Activated T-cell treated with anti-CD3 and anti-CD28 coated beads for 4 hours (primary cell): ENCODE results near the gene IL4R.
"Not testable (repeated sequence)": the region's sequence is repeated elsewhere in the genome, so short reads cannot be mapped to it uniquely, and the experiment has no call there.

Experiments used
- DNase-seq: peaks from one replicate; pipeline ENCODE4 v3.0.0-alpha.2; 2020

The IL4R gene

DNA sequence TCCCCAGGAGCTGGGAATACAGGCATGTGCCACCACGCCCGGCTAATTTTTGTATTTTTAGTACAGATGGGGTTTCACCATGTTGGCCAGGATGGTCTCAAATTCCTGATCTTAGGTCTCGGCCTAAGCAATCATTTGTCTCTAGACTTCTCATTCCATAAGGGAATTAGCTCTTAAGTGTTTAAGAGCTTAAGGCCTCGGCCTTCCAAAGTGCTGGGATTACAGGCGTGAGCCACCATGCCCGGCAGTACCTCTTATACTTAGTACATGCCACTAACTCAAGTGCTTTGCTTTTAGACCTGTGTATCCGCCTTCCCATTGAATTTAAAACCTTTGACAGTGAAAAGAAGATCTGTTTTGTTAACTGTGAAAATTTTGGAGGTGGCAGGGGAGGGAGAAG is 71.6 kb downstream of the IL4R start:
- DNase-seq: no peak

DNA sequence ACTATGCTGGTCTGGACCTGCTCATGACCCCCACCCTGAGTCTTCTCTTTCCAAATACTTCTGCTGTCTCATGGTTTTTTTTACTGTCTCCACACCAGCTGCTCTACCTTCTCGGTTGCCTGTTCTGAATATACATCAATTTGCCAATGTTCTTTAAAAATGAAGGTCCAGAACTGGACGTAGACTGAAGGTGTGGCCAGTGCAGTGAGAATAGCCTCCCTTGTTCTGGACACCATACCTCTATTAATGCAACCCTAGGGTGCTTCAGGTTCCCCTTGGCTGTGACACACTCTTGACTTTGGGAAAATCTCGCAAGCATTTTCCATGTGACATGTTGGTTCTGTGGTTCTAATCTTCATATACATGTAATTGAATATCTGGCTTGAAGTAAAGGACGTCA is 72.9 kb downstream of the IL4R start:
- no peak for DNase-seq

DNA sequence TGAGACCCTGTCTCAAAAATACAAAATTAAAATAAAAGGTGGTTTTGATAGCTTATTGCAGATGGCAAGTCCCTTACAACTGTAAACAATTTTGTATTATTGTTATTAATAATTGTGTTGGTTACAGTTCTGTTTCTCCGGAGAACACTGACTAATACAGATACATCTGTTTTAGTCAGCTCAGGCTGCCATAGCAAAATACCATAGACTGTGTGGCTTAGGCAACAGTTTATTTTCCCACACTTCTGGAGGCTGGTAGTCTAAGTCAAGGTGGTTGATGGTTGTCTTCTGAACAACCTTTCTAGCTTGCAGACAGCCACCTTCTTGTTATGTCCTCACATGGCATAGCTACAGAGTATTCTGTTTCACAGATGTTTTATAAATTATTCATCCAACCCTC is 74.0 kb downstream of the IL4R start:
- no peak for DNase-seq

DNA sequence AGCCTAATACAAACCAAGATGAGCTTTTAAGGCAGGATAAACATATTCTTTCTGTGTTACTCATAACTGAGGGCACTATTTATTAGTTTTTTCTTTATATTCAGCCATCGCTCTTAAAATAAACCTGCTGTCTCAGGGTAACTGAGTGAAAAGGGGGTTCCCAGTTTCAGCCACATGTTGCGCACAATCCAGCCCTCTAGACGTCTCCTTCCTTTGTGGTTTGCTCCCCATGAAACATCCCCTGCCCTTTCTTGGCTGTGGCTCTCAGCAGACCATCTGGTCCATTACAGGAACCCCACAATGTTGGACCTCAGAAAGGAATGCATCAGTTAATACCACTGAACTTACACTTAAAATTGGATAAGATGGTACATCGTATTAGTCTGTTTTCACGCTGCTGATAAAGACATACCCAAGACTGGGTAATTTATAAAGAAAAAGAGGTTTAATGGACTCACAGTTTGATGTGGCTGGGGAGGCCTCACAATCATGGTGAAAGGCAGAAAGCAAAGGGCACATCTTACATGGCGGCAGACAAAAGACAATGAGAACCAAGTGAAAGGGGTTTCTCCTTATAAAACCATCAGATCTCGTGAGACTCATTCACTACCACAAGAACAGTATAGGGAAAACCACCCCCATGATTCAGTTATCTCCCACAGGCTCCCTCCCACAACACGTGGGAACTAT is 75.6 kb downstream of the IL4R start:
- no peak for DNase-seq

- no peak for DNase-seq
Measured at GRCh38 chr16:27390151-27390550, 76.4 kb downstream of the IL4R start.

DNA sequence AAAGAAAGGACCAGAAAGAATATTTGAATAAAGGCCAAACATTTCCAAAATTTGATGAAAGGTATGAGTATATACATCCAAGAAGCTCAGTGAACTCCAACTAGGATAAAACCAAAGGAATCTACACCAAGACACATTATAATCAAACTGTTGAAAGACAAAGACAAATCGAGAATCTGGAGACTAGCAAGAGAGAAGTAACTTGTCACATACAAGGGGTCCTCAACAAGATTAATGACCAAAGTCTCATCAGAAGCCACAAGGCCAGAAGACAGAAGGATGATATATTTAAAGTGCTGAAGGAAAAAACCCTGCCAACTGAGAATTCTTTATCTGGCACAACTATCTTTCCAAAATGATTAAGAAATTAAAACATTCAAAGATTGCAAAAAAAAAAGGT is 78.9 kb downstream of the IL4R start:
- DNase-seq: no peak

DNA sequence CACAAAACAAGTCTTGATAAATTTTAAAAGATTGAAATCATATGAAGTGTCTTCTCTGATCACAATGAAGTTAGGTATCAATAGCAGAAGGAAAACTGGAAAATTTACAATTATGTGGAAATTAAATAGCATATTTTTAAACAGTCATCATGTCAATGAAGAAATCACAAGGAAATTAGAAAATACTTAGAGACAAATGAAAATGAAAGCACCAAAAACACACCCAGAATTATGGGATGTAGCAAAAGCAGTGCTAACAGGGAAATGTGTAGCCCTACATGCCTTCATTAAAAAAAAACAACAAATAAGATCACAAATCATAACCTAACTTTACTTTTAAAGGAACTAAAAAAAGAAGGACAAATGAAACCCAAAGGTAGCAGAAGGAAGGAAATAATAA is 80.7 kb downstream of the IL4R start:
- no peak for DNase-seq

DNA sequence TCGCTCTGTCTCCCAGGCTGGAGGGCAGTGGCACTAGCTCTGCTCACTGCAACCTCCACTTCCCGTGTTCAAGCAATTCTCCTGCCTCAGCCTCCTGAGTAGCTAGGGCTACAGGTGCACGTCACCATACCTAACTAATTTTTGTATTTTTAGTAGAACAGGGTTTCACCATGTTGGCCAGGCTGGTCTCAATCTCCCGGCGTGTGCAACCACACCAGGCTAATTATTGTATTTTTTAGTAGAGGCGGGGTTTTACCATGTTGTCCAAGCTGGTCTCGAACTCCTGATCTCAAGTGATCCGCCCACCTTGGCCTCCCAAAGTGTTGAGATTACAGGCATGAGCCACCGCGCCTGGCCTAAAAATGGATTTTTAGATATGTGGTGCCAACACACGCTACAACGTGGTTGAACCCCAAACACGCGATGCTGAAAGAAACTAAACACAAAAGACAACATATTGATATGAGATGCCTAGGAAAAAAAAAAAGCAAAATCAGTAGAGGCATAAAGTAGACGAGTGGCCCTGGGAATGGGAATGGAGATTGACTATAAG is 84.6 kb downstream of the IL4R start:
- DNase-seq: not testable (repeated sequence)

DNA sequence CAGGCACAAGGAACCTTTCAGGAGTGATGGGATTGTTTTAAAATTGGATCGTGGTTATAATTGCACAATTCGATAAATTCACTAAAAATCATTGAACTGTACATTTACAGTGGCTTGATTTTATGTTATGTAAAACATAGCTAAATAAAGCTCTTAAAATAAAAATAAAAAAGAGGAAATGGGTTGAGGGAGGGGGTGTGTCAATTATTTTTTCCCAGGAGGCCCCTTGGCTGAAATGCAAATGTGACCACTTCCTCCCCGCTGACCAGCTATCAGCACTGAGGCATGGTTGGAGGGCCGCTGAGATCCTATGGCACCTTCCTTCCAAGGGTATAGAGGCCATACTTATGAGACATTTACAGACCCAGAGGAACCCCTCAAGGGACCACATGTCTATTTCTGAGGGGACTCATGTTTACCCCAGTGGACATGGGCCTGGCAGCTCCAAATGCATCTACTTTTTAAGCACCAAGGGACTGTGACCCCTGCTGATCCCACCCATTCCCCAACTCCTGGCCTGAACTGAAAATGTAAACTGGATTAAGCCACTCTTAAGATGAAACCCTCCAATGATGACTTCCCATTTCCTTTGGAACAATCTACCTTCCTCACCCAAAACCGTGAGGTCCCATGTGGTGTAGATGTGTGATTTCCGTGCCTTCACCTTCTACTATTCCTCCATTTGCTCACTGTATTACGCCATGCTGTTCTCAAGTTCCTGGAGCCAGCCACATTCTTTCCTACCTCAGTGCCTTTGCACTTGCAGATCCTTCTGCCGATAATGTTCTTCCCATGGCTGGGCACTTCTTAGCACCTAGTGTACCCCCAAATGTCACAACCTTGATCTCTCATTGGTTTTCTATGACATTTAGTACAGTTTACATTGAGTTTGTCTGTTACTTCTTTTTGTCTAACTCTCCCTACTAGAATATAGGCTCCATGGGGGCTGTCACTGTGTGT is 85.4 kb downstream of the IL4R start:
- no peak for DNase-seq

DNA sequence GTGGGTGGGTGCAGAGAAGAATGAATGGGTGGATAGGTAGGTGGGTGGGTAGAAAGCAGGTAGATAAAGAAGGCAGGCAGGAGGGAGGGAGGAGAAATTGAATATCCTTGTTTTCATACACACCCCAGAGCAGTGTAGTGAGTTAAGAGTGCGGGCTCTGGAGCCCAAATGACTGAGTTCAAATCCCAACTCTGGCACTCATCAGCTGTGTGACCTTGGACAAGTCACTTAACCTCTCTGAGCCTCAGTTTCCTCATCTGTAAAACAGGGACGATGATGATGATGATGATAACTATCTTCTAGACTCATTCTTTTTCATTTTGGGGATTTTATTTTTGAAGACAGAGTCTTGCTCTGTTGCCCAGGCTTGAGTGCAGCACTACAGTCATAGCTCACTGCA is 86.2 kb downstream of the IL4R start:
- no peak for DNase-seq

DNA sequence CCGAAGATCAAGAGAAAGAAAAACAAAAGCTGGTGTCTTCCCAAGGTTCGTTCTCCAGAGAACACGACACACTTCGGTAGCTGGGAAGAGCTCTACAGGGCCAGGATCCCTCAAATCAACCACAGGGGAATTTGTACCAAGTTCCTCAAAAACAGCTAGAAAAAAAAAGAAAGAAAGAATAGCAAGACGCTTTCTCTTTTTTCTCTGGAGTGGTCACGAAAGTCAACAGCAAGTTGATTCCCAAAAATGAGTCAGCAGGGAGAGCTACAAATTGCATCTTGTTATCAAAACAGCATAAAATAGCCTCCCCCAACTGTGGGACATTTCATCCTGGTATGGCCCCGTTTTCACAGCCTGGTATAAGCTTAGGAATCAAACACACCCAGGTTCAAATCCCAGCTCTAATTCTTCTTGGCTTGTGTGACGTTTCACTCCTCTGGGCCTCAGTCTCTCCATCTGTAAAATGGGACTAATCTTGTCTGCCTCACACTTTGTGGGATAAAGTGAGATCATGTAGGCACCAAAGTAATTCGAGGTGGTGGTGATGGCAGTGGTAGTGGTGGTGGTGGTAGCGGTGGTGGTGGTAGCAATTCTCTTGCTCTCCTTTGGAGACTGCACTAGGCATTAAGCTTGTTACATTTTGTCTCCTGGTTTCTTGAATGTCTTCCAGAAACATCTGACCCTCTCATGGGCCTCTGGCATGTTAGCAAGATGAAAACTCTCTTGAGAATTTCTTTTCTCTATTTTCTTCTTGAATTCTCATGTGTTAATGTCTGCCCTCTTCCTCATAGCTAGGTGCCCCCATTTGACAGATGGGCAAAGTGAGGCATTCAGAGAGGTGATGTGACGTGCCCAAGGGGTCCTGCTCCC is 87.2 kb downstream of the IL4R start:
- no peak for DNase-seq

DNA sequence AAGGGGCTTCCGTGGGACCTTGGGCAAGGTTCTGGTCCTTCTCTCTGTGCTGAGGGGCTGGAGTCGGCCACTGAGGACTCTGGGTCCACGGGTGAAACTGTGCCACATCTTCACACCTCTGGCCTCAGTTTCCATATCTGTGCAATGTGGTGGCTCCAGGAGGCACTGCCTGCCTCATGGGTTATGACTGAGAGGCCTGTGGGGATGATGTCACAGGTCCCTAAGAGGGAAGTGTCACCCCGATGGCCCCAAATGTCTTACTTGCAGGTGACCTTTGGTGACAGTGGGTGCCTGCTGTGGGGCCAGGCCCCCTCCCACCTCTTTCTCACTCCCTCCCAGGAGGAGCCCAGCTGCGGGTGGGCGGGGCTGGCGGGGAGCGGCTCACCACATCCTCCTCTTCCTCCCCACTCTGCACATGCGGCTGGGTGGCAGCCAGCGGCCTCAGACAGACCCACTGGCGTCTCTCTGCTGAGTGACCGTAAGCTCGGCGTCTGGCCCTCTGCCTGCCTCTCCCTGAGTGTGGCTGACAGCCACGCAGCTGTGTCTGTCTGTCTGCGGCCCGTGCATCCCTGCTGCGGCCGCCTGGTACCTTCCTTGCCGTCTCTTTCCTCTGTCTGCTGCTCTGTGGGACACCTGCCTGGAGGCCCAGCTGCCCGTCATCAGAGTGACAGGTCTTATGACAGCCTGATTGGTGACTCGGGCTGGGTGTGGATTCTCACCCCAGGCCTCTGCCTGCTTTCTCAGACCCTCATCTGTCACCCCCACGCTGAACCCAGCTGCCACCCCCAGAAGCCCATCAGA is 88.2 kb downstream of the IL4R start, which contains the start of gene IL21R:
TSS of gene IL21R (plus strand) at position 407 of the 801 bp plus-strand sequence. CDS start 27,898 bp downstream, outside the sequence.
- DNase-seq: peak; percentile 73

DNA sequence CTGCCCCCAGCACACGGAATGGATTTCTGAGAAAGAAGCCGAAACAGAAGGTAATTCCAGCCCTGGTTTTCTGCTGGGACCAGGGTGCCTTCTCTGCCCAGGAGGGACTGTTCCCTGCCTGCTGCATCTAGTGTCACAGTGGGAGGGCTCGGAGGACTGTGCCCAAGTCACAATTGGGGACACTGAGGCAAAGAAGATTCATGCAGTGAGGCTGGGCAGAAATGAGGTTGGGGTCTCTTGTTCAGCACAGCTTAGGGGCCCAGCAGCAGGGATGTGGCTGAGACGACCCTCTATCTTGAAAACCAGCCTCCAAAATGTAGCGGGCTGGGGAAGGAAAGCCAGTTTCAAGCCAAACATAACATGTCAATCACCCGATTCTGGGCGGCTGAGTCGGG is 88.8 kb downstream of the IL4R start:
- DNase-seq: no peak

- DNase-seq: no peak
Measured at GRCh38 chr16:27402964-27403600, 89.3 kb downstream of the IL4R start.

GRCh38 chr16:27403601-27403992 is 89.8 kb downstream of the IL4R start:
- no peak for DNase-seq

GRCh38 chr16:27404163-27404823 is 90.5 kb downstream of the IL4R start:
- no peak for DNase-seq

DNA sequence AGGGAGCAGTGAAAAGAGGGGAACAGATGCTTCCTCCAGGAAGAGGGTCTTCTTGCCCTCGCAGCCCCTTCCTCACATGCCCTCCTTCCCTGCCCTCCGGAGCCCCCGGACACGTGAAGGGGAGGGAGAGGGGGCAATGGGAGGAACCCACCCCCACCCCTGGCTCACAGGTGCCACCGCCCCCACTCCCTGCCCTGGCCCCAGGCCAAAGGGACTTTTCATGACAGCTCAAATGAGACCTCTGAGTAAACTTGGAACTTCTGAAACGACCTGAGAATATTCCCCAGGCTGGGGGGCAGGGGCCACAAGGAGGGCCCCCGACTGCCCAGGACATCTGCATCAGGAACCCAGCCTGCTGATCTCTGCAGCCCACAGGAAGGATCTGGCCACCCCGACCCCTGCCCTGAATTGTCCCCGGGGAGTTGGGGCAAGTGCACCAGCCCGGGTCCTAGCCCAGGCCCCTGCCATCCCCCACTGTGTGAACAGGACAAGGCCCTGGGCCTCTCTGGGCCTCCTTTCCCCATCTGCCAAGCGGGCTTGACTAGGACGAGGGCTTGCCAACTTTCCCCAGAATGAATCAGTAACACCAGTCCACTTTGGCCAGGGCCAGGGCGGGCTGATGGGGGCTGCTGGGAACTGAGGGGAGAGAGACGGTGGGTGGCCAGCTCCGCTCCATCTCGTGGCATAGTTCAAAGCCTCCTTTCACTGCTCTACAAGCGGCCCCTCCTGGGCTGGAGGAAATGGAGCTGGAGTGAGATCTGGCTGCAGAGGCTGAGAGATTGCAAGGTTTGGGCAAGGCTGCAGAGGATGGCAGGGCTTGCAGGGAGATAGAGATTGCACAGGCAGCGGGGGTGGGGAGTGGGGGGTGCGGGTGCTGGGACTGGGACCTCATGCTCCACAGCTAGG is 92.0 kb downstream of the IL4R start:
- peak; percentile 56 for DNase-seq

DNA sequence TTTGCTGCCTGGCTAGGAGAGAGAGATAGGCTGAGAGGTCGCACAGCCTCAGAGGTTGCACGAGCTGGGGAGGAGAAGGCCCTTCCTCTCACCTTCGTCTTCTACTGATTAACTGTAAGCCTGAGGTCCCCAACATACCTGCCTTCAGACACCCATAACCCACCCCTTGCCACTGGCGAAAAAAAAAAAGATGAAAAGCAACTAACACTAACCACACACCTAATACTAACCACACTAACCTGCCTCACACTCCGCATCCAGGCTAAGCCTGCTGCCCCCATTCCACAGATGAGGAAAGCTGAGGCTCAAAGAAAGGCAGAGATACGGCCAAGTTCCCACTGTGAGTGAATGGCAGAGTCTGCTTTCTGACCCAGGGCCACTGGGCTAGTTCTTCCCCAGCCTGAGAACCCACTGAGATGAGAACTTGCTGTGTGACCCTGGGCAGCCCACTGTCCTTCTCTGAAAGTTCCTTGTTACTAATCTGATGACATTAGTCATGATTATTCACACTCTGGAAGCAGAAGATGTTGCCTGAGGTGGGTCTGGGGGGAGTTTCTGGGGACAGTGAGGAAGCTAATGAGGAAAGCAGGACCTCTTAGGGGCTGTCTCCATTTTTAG is 92.8 kb downstream of the IL4R start:
- DNase-seq: no peak

DNA sequence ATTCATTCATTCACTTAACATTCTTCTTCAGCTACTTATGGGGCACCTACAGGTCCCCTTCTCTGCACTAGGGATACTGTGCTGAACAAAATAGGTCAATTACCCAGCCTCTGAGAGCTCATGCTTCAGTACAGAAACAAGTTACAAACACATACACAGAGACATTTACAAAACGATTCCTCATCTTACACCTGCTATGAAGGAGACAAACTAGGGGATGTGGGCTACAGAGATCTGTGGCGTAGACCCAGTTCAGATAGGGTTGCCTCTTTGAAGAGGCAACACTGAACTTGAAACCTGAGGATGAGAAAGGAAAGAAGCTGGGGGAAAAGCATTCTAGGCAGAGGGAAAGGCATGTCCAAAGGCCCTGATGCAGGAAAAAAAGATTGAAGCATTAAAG is 93.4 kb downstream of the IL4R start:
- no peak for DNase-seq
